RWPE1 (cell line): Measurements from ENCODE around the gene TMEM235.

Source experiments
- CTCF ChIA-PET: fragments of 350-600 bp; sonication (Branson Sonifier 250); formaldehyde crosslinking; extraction: SDS; loops from one replicate; lab custom pipeline; 2021; lab: Yijun Ruan, JAX
- POLR2A ChIA-PET: fragments of 400-600 bp; formaldehyde crosslinking; extraction: SDS; loops from one replicate; lab custom pipeline; 2020; ENCODE audit warnings: antibody characterized with exemption; ENCODE audit not compliant: low non-redundant PET; lab: Yijun Ruan, JAX
- DNase-seq: peaks from one replicate; pipeline ENCODE4 v3.0.0; 2012; ENCODE audit warnings: low spot score
- H3K27ac ChIP-seq: fragments of 450-650 bp; 2 replicates; pipeline ENCODE4 v1.5.1; 2017
- TF ChIP-seq, protein P1 (sequence below): fragments of 450-650 bp; conservative IDR thresholded peaks from 2 replicates; pipeline ENCODE4 v1.5.1; 2017; ENCODE audit warnings: low read depth, mild to moderate bottlenecking

Gene TMEM235

DNA sequence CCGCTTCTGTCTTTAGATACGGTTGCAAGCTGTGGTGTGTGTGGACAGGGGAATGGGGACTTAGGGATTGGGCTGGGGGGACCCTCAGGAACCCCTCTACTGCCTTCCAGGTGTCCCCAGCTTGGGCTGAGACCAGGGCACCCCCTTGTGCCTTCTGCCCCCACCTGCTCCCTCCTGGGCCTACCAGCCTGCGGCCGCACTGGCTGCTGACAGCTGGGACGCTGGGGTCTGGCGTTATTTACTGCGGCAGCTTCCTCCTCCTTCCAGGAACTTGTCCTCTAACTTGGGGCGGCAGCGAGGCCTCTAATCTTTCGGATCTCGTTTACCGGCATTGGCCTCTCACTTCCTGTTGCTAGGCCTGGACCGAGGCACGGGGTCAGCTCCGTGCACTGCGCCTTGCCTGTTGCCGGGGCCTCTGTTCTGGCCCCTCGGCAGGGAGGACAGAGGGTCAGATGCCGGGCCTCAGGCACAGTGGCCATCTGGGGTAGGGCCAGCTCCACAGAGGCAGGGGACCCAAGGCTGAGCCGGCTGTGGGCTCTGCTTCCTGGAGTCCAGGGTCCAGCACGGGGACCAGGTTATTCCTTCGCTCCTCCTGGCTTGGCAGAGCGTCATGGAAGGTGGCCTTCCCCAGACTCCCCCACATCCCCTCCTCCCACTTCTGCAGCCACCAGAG, 31.8 kb downstream of the TMEM235 start:
- no peak overlapping the region for H3K27ac ChIP-seq
- TF ChIP-seq, protein P1, sequence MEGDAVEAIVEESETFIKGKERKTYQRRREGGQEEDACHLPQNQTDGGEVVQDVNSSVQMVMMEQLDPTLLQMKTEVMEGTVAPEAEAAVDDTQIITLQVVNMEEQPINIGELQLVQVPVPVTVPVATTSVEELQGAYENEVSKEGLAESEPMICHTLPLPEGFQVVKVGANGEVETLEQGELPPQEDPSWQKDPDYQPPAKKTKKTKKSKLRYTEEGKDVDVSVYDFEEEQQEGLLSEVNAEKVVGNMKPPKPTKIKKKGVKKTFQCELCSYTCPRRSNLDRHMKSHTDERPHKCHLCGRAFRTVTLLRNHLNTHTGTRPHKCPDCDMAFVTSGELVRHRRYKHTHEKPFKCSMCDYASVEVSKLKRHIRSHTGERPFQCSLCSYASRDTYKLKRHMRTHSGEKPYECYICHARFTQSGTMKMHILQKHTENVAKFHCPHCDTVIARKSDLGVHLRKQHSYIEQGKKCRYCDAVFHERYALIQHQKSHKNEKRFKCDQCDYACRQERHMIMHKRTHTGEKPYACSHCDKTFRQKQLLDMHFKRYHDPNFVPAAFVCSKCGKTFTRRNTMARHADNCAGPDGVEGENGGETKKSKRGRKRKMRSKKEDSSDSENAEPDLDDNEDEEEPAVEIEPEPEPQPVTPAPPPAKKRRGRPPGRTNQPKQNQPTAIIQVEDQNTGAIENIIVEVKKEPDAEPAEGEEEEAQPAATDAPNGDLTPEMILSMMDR = no peak
- ChIA-PET CTCF (interaction anchor here (1.2 kb wide), 1 partner anchor 12 kb away, joined by 6 read pairs; no protein-coding TSS in a partner anchor), POLR2A (no interaction called here)
- DNase-seq = no peak

DNA sequence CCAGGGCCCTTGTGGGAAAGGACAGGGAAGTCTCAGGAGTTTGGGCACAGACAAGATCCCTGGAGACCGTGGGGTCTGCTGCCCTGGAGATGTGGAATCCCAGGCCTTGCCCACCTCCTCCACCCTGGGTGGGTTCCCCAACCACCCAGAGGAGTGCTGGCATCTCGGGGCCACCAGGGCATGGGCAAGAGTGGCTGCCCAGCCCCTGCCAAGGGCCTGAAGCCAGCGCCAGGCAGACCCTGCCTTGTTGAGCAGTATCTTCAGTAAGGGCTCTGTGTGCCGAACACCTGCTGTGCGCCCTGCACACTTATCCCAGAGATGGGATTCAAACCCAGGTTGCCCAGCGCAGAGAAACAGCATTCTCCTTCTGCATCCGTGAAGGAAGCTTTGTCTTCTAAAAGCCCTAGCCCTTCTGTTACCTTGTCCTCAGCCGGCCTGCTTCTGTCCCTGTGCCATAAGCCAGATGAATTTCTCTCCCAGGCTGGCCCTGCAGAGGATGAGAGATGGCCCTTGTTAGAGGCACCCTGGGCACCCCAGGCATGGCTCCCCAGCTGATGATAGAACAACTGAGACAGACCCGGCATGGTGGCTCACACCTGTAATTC, 32.4 kb downstream of the TMEM235 start:
- DNase-seq = no peak
- POLR2A ChIA-PET = no interaction called here
- TF ChIP-seq, protein P1 = no peak
- no peak overlapping the region for H3K27ac ChIP-seq
- CTCF ChIA-PET = interaction anchor here (0.7 to 1.2 kb wide), 2 partner anchors 13 to 268 kb away, joined by 3 to 6 read pairs; no protein-coding TSS in a partner anchor

DNA sequence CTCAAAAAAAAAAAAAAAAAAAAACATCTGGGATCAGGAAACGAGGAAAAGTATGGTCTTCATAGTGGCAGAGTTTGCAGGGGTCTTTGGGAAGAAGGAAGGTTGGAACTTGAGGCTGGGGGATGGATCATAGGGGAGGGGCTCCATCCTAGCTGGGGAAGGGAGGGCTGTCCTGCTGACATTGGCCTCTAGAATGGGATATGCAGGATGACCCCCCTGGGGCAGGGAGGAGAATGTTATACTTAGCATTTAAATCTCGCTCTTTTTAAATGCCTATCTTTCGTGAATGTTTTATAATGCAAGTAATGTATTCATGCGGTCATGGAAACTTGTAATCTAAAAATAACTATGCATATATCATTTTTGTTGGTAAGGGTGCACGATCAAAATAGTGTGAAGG, 33.2 kb downstream of the TMEM235 start:
- CTCF ChIA-PET = interaction anchor here (0.7 to 1.2 kb wide), 2 partner anchors 13 to 269 kb away, joined by 3 to 6 read pairs; no protein-coding TSS in a partner anchor
- POLR2A ChIA-PET = no interaction called here

DNA sequence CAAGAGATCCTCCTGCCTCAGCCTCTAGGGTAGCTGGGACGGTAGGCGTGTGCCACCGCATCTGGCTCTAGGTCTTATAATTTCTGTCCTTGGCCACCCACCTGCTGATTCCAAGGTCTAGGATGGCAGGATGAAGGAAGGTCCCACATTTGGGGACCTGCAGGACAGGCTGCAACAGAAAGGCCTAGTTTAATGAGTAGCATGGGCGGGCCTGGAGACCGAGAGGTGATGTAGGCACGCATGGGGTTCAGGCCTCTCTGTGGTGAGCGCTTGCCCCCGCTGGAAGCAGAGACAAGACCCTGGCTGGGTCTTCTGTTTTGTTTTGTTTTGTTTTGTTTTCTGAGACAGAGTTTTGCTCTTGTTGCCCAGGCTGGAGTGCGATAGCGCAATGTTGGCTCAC, 33.7 kb downstream of the TMEM235 start:
- TF ChIP-seq, protein P1 = no peak
- POLR2A ChIA-PET = no interaction called here
- CTCF ChIA-PET = no interaction called here
- no peak overlapping the region for H3K27ac ChIP-seq
- no peak for DNase-seq

More for the DNA sequence above, 33.2 kb downstream of the TMEM235 start:
- TF ChIP-seq, protein P1 = no peak
- no peak for DNase-seq
- H3K27ac ChIP-seq = no peak overlapping the region

DNA sequence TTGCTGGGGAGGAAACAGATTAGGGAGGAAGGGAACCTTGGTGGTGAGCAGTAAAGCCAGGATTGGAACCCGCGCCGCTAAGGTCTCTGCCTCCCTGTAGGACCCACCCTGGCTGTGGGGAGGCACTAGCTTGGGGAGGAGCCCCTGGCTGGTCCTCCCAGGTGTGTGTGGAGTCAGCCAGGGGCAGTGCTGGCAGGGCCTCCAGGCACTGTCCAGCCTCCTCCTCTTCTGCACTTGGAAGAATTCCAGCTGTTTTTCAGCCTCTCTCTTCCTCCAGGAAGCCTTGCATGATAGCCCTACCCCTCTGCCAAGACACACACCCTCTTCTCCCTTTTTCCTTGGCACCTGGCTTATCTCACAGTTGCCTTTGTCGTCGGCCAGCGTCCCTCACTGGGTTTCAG, 34.8 kb downstream of the TMEM235 start:
- TF ChIP-seq, protein P1 = no peak
- POLR2A ChIA-PET = no interaction called here

DNA sequence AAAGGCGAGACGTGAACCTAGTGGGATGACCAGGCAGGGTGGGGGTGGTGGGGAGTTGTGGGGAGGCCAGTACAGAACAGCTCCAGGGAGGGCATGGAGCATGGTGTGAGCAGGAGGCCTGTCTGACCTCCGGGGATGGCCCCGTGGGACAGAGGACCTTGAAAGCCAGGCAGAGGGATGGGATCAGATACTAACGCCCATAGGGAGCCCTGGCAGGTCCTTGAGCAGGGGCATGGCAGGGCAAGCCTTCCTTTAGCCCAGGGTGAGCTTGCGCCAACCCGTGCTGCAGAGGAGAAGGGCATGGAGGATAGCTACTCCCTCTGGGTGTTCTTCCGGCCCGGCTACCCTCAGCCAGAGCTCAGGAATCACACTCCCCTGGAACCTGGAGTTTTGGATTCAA, 35.3 kb downstream of the TMEM235 start:
- H3K27ac ChIP-seq = no peak overlapping the region
- TF ChIP-seq, protein P1 = no peak
- CTCF ChIA-PET = interaction anchor here (0.7 kb wide), 1 partner anchor 16 kb away, joined by 3 read pairs; no protein-coding TSS in a partner anchor
- POLR2A ChIA-PET = no interaction called here
- DNase-seq = no peak

More for the DNA sequence above, 34.8 kb downstream of the TMEM235 start:
- no peak overlapping the region for H3K27ac ChIP-seq
- CTCF ChIA-PET = no interaction called here
- no peak for DNase-seq
